Thyroid gland (tissue), 4 donors: ENCODE measurements around the gene SLC25A21. TPM values are rescaled to one million over a fixed set of nuclear protein-coding genes. Genes with fewer than 3 reads are reported as not detected.

Experiments
- DNase-seq, 2 donors: peaks; one replicate each; pipeline ENCODE4 v3.0.0-alpha.2; 2019
- H3K27ac ChIP-seq, 3 donors: fragments of 200-600 bp; sonication (generic); 1 replicate in 2 of 3; 2 replicates in 1 of 3; pipeline ENCODE4 v1.5.1; 2016 to 2019; ENCODE audit warnings: mild to moderate bottlenecking in 1 of 3, moderate library complexity in 1 of 3
- H3K27me3 ChIP-seq: fragments of 200-600 bp; sonication (generic); one replicate; pipeline ENCODE4 v1.5.1; 2019
- H3K36me3 ChIP-seq, 2 donors: fragments of 200-600 bp; sonication (generic); one replicate each; pipeline ENCODE4 v1.5.1; 2016 to 2019
- H3K4me1 ChIP-seq, 2 donors: fragments of 200-600 bp; sonication (generic); one replicate each; pipeline ENCODE4 v1.5.1; 2017 to 2019
- H3K4me3 ChIP-seq, 3 donors: fragments of 200-600 bp; sonication (generic); replicated peaks in 1 of 3; 1 replicate in 2 of 3; 2 replicates in 1 of 3; pipeline ENCODE4 v1.5.1; 2016; ENCODE audit warnings: mild to moderate bottlenecking in 1 of 3
- H3K9me3 ChIP-seq: fragments of 200-600 bp; sonication (generic); one replicate; pipeline ENCODE4 v1.5.1; 2017
- POLR2A ChIP-seq, 2 donors: fragments of 450-650 bp; IDR thresholded peaks; one replicate each; pipeline ENCODE4 v1.6.1; 2017; ENCODE audit warnings: antibody characterized with exemption in 2 of 2, mild to moderate bottlenecking in 2 of 2, moderate library complexity in 1 of 2
- WGBS, 2 donors: methylation state at CpG; one replicate each; pipeline ENCODE4 v1.1.5; 2017; 5-methylcytosine and 5-hydroxymethylcytosine counted together
- intact Hi-C: fragments of 100-400 bp; cut with DNase I; formaldehyde crosslinking; loops from one replicate; pipeline ENCODE4 v1.15.1; 2023
- total RNA-seq, 4 donors: library from RNA; depleted of rRNA; stranded (reverse); fragments of >200 nt; gene quantifications; one replicate each; pipeline ENCODE4 v1.2.3, GENCODE V29; 2016
- TF ChIP-seq, protein P1 (sequence below), 6 experiments: fragments of 200-600 bp in 3 of 6; fragments of 450-650 bp in 3 of 6; sonication (generic) in 3 of 6; IDR thresholded peaks; one replicate each; pipeline ENCODE4 v1.5.1; 2016 to 2019; ENCODE audit warnings: antibody characterized with exemption in 6 of 6, mild to moderate bottlenecking in 2 of 6, inconsistent platforms in 1 of 6, moderate library complexity in 1 of 6

Gene SLC25A21
- total RNA-seq, 4 donors from 2014 or later = 0.29 to 1.4 (median 0.60) TPM

- TF ChIP-seq, protein P1, sequence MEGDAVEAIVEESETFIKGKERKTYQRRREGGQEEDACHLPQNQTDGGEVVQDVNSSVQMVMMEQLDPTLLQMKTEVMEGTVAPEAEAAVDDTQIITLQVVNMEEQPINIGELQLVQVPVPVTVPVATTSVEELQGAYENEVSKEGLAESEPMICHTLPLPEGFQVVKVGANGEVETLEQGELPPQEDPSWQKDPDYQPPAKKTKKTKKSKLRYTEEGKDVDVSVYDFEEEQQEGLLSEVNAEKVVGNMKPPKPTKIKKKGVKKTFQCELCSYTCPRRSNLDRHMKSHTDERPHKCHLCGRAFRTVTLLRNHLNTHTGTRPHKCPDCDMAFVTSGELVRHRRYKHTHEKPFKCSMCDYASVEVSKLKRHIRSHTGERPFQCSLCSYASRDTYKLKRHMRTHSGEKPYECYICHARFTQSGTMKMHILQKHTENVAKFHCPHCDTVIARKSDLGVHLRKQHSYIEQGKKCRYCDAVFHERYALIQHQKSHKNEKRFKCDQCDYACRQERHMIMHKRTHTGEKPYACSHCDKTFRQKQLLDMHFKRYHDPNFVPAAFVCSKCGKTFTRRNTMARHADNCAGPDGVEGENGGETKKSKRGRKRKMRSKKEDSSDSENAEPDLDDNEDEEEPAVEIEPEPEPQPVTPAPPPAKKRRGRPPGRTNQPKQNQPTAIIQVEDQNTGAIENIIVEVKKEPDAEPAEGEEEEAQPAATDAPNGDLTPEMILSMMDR (IDR thresholded peaks at IDR 0.05) = no peak
- no peak for TF ChIP-seq POLR2A (IDR thresholded peaks at IDR 0.05)
- intact Hi-C loops = no loop called here
- 95 to 98% methylated on average over 1 of the region's 1 CpG for whole genome bisulfite sequencing, 2 donors
- Histone ChIP-seq H3K9me3 (no peaks in the 10 kb centered on the region), H3K4me1 (no peaks in the 10 kb centered on the region), H3K36me3 (no peaks in the 10 kb centered on the region), H3K27me3 (no peaks in the 10 kb centered on the region), H3K4me3 (no peak overlapping the region), H3K27ac (no peak overlapping the region)
- DNase-seq = no peak
Measured at GRCh38 chr14:37115406-37115805, 57.0 kb downstream of the SLC25A21 start.

DNA sequence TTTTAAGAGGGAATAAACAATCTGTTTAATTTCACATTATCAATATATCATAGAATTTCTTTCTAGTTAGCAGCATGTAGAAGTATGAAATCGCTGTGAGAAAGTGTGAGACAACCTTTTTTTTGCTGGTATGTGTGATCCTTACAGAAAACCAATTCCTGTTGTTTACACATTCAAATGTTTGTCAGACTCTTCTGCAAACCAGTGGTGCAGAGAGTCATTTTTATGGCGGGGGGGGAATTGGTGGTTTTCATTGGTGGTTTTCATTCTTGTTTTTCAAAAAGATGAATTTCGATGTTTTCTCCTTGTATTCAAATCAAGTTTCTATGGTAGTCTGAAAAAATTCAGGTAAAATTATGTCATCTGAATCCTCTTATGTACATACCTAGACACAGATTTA lies 57.8 kb downstream of the SLC25A21 start:
- Histone ChIP-seq H3K4me1 (no peaks in the 10 kb centered on the region), H3K36me3 (no peaks in the 10 kb centered on the region), H3K9me3 (no peaks in the 10 kb centered on the region), H3K4me3 (no peak overlapping the region), H3K27ac (no peak overlapping the region), H3K27me3 (no peaks in the 10 kb centered on the region)
- no peak for TF ChIP-seq POLR2A (IDR thresholded peaks at IDR 0.05)
- TF ChIP-seq, protein P1 (IDR thresholded peaks at IDR 0.05) = no peak
- no peak for DNase-seq
- WGBS, 2 donors = 89 to 91% methylated on average over 3 of the region's 3 CpGs
- intact Hi-C loops = no loop called here

GRCh38 chr14:37114002-37114401 lies 58.4 kb downstream of the SLC25A21 start:
- WGBS, 2 donors = 87 to 90% methylated on average over 3 of the region's 3 CpGs
- Histone ChIP-seq H3K4me1 (no peaks in the 10 kb centered on the region), H3K36me3 (no peaks in the 10 kb centered on the region), H3K4me3 (no peak overlapping the region), H3K27me3 (no peaks in the 10 kb centered on the region), H3K9me3 (no peaks in the 10 kb centered on the region), H3K27ac (no peak overlapping the region)
- no peak for TF ChIP-seq POLR2A (IDR thresholded peaks at IDR 0.05)
- TF ChIP-seq, protein P1 (IDR thresholded peaks at IDR 0.05) = no peak
- intact Hi-C loops = no loop called here
- DNase-seq = no peak

DNA sequence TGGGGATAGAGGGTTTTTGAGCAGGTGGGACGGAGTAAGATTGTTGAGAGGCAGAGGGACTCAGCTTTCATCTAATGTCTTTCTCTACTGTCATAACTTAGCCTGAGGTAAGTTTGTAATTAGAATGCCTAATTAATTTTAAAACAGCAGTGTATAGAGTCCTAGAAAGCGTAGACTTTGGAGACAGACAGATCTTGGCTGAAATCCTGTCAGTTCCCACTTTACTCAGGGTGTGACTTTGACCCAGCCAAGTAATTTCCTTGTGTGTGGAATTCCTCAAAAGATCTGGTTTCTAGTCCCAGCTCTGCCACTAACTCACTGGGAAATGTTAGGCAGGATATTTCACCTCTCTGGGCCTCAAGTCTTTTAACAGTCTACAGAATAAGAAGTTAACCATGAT lies 74.3 kb downstream of the SLC25A21 start:
- no peaks in the 10 kb centered on the region for H3K36me3 ChIP-seq
- 86% methylated on average over 2 of the region's 2 CpGs for WGBS, 2 donors
- intact Hi-C loops = no loop called here
- H3K4me3 ChIP-seq = no peak overlapping the region
- H3K27ac ChIP-seq = no peak overlapping the region
- TF ChIP-seq, protein P1 (IDR thresholded peaks at IDR 0.05) = no peak
- TF ChIP-seq POLR2A (IDR thresholded peaks at IDR 0.05) = no peak
- no peaks in the 10 kb centered on the region for H3K4me1 ChIP-seq
- H3K9me3 ChIP-seq = no peaks in the 10 kb centered on the region
- no peaks in the 10 kb centered on the region for H3K27me3 ChIP-seq
- DNase-seq = no peak

GRCh38 chr14:37094502-37094901 lies 77.9 kb downstream of the SLC25A21 start:
- Histone ChIP-seq H3K9me3 (no peaks in the 10 kb centered on the region), H3K4me1 (no peaks in the 10 kb centered on the region), H3K36me3 (no peaks in the 10 kb centered on the region), H3K27me3 (no peaks in the 10 kb centered on the region), H3K27ac (no peak overlapping the region), H3K4me3 (no peak overlapping the region)
- TF ChIP-seq, protein P1 (IDR thresholded peaks at IDR 0.05) = no peak
- no peak for TF ChIP-seq POLR2A (IDR thresholded peaks at IDR 0.05)
- DNase-seq = no peak
- WGBS, 2 donors = 85 to 89% methylated on average over 2 of the region's 2 CpGs
- intact Hi-C loops = no loop called here
